Measurements from ENCODE around the gene SLC25A13. TPM values are rescaled to one million over a fixed set of nuclear protein-coding genes. Genes with fewer than 3 reads are reported as not detected.

The SLC25A13 gene
- total and polyA plus RNA-seq, 2 of the 13 experiments (the other 11 are each of a cell fraction or from before 2014, with no cell fraction given), result 36.2 to 84.9 TPM

- TF ChIP-seq ATF4 (CRISPR knock-in tag; IDR thresholded peaks at IDR 0.05) (no peak), ZFP82 (CRISPR knock-in tag; IDR thresholded peaks at IDR 0.05; ENCODE audit: borderline replicate concordance) (no peak)
- TF ChIP-seq, protein P1, sequence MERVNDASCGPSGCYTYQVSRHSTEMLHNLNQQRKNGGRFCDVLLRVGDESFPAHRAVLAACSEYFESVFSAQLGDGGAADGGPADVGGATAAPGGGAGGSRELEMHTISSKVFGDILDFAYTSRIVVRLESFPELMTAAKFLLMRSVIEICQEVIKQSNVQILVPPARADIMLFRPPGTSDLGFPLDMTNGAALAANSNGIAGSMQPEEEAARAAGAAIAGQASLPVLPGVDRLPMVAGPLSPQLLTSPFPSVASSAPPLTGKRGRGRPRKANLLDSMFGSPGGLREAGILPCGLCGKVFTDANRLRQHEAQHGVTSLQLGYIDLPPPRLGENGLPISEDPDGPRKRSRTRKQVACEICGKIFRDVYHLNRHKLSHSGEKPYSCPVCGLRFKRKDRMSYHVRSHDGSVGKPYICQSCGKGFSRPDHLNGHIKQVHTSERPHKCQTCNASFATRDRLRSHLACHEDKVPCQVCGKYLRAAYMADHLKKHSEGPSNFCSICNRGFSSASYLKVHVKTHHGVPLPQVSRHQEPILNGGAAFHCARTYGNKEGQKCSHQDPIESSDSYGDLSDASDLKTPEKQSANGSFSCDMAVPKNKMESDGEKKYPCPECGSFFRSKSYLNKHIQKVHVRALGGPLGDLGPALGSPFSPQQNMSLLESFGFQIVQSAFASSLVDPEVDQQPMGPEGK (CRISPR knock-in tag; IDR thresholded peaks at IDR 0.05), result no peak
- TF ChIP-seq, protein P2, sequence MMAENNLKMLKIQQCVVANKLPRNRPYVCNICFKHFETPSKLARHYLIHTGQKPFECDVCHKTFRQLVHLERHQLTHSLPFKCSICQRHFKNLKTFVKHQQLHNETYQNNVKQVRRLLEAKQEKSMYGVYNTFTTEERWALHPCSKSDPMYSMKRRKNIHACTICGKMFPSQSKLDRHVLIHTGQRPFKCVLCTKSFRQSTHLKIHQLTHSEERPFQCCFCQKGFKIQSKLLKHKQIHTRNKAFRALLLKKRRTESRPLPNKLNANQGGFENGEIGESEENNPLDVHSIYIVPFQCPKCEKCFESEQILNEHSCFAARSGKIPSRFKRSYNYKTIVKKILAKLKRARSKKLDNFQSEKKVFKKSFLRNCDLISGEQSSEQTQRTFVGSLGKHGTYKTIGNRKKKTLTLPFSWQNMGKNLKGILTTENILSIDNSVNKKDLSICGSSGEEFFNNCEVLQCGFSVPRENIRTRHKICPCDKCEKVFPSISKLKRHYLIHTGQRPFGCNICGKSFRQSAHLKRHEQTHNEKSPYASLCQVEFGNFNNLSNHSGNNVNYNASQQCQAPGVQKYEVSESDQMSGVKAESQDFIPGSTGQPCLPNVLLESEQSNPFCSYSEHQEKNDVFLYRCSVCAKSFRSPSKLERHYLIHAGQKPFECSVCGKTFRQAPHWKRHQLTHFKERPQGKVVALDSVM (CRISPR knock-in tag; IDR thresholded peaks at IDR 0.05), result no peak
- Histone ChIP-seq H4K20me1 (ENCODE audit: insufficient read depth, low read length) (no peaks in the 10 kb centered on the region), H3K9me3 (ENCODE audit: low read length) (no peaks in the 10 kb centered on the region), H3K27me3 (ENCODE audit: control insufficient read depth in 1 of 2, insufficient read depth in 2 of 2, low read length in 2 of 2) (no peaks in the 10 kb centered on the region), H2AFZ (ENCODE audit: low read length) (no peak overlapping the region), H3K4me1 (ENCODE audit: insufficient read depth, low read length) (peaks cover 29% of the 10 kb centered on the region), H3K36me3 (replicated peaks in 1 of 2; ENCODE audit: control insufficient read depth in 1 of 2, insufficient read depth in 2 of 2, low read length in 2 of 2) (no peaks in the 10 kb centered on the region), H3K4me2 (ENCODE audit: low read depth, low read length) (no peak overlapping the region), H3K27ac (ENCODE audit: extremely low read length, insufficient read depth, low read length) (no peak overlapping the region), H3K9ac (ENCODE audit: insufficient read depth, low read depth, low read length) (no peak overlapping the region), H3K4me3 (replicated peaks in 1 of 3; ENCODE audit: insufficient read depth in 1 of 3, low read depth in 2 of 3, low read length in 3 of 3) (no peak overlapping the region), H3K79me2 (ENCODE audit: insufficient read depth, low read length) (no peaks in the 10 kb centered on the region)
- ChIA-PET CTCF (ENCODE audit: low intra/inter-chr PET ratio, low total read pairs) (no interaction called here), POLR2A (interaction anchor here (1.0 kb wide), 1 partner anchor 58 kb away, joined by 3 read pairs; no protein-coding TSS in a partner anchor)
- intact Hi-C loops (cut with micrococcal nuclease; ENCODE audit: unreplicated experiment) (no loop called here), in situ Hi-C loops (cut with HindIII; ENCODE audit: extremely low pct_ligation_motif_present, low pct_unique_long_range_greater_than_20kb) (no loop called here)
- no peak for FAIRE-seq
- no peak for ATAC-seq
- WGBS (ENCODE audit: low lambda C conversion rate), result 89% methylated on average over 7 of the region's 7 CpGs
- no TSS peak for BruUV-seq (replicated peaks)
- DNase-seq (ENCODE audit: low spot score), result no peak
Observed at GRCh38 chr7:96361116-96361857, 39.4 kb upstream of the SLC25A13 start.
